Thyroid gland (tissue), 4 donors: ENCODE measurements around the gene PPCS. TPM values are rescaled to one million over a fixed set of nuclear protein-coding genes. Genes with fewer than 3 reads are reported as not detected.

Experiments
- DNase-seq, 2 donors: peaks; one replicate each; pipeline ENCODE4 v3.0.0-alpha.2; 2019
- H3K27ac ChIP-seq, 3 donors: fragments of 200-600 bp; sonication (generic); 1 replicate in 2 of 3; 2 replicates in 1 of 3; pipeline ENCODE4 v1.5.1; 2016 to 2019; ENCODE audit warnings: mild to moderate bottlenecking in 1 of 3, moderate library complexity in 1 of 3
- H3K27me3 ChIP-seq: fragments of 200-600 bp; sonication (generic); one replicate; pipeline ENCODE4 v1.5.1; 2019
- H3K36me3 ChIP-seq, 2 donors: fragments of 200-600 bp; sonication (generic); one replicate each; pipeline ENCODE4 v1.5.1; 2016 to 2019
- H3K4me1 ChIP-seq, 2 donors: fragments of 200-600 bp; sonication (generic); one replicate each; pipeline ENCODE4 v1.5.1; 2017 to 2019
- H3K4me3 ChIP-seq, 3 donors: fragments of 200-600 bp; sonication (generic); replicated peaks in 1 of 3; 1 replicate in 2 of 3; 2 replicates in 1 of 3; pipeline ENCODE4 v1.5.1; 2016; ENCODE audit warnings: mild to moderate bottlenecking in 1 of 3
- H3K9me3 ChIP-seq: fragments of 200-600 bp; sonication (generic); one replicate; pipeline ENCODE4 v1.5.1; 2017
- CTCF ChIP-seq, 6 experiments: fragments of 200-600 bp in 3 of 6; fragments of 450-650 bp in 3 of 6; sonication (generic) in 3 of 6; IDR thresholded peaks; one replicate each; pipeline ENCODE4 v1.5.1; 2016 to 2019; ENCODE audit warnings: antibody characterized with exemption in 6 of 6, mild to moderate bottlenecking in 2 of 6, inconsistent platforms in 1 of 6, moderate library complexity in 1 of 6
- POLR2A ChIP-seq, 2 donors: fragments of 450-650 bp; IDR thresholded peaks; one replicate each; pipeline ENCODE4 v1.6.1; 2017; ENCODE audit warnings: antibody characterized with exemption in 2 of 2, mild to moderate bottlenecking in 2 of 2, moderate library complexity in 1 of 2
- WGBS, 2 donors: methylation state at CpG; one replicate each; pipeline ENCODE4 v1.1.5; 2017; 5-methylcytosine and 5-hydroxymethylcytosine counted together
- intact Hi-C: fragments of 100-400 bp; cut with DNase I; formaldehyde crosslinking; loops from one replicate; pipeline ENCODE4 v1.15.1; 2023
- total RNA-seq, 4 donors: library from RNA; depleted of rRNA; stranded (reverse); fragments of >200 nt; gene quantifications; one replicate each; pipeline ENCODE4 v1.2.3, GENCODE V29; 2016

Gene PPCS
- total RNA-seq, 4 donors from 2014 or later = 51.9 to 135 (median 89.8) TPM

GRCh38 chr1:42427240-42427639 is 29.1 kb upstream of the PPCS start:
- TF ChIP-seq CTCF (IDR thresholded peaks at IDR 0.05) (no peak), POLR2A (IDR thresholded peaks at IDR 0.05) (no peak)
- Histone ChIP-seq H3K4me1 (peaks cover 4 to 5% of the 10 kb centered on the region in 2 donors), H3K27me3 (no peaks in the 10 kb centered on the region), H3K4me3 (no peak overlapping the region), H3K9me3 (no peaks in the 10 kb centered on the region), H3K27ac (no peak overlapping the region), H3K36me3 (no peaks in the 10 kb centered on the region)
- 68 to 78% methylated on average over 4 of the region's 4 CpGs for WGBS, 2 donors
- intact Hi-C loops = no loop called here
- DNase-seq = no peak

- 76 to 80% methylated on average over 1 of the region's 1 CpG for WGBS, 2 donors
- no peaks in the 10 kb centered on the region for H3K27me3 ChIP-seq
- TF ChIP-seq POLR2A (IDR thresholded peaks at IDR 0.05) (no peak), CTCF (IDR thresholded peaks at IDR 0.05) (no peak)
- H3K36me3 ChIP-seq = no peaks in the 10 kb centered on the region
- H3K9me3 ChIP-seq = no peaks in the 10 kb centered on the region
- H3K4me3 ChIP-seq = no peak overlapping the region
- intact Hi-C loops = no loop called here
- H3K4me1 ChIP-seq = no peaks in the 10 kb centered on the region
- H3K27ac ChIP-seq = no peak overlapping the region
- no peak for DNase-seq
Observed at GRCh38 chr1:42429603-42430002, 26.7 kb upstream of the PPCS start.

GRCh38 chr1:42430286-42431135 is 25.8 kb upstream of the PPCS start:
- WGBS, 2 donors = 80 to 85% methylated on average over 3 of the region's 3 CpGs
- Histone ChIP-seq H3K27me3 (no peaks in the 10 kb centered on the region), H3K27ac (no peak overlapping the region), H3K36me3 (no peaks in the 10 kb centered on the region), H3K4me1 (no peaks in the 10 kb centered on the region), H3K9me3 (no peaks in the 10 kb centered on the region), H3K4me3 (no peak overlapping the region)
- TF ChIP-seq POLR2A (IDR thresholded peaks at IDR 0.05) (no peak), CTCF (IDR thresholded peaks at IDR 0.05) (no peak)
- intact Hi-C loops = no loop called here
- no peak for DNase-seq

- no peak for TF ChIP-seq POLR2A (IDR thresholded peaks at IDR 0.05)
- no peak for TF ChIP-seq CTCF (IDR thresholded peaks at IDR 0.05)
- no peaks in the 10 kb centered on the region for H3K27me3 ChIP-seq
- no peak for DNase-seq
- H3K4me1 ChIP-seq = no peaks in the 10 kb centered on the region
- 80 to 81% methylated on average over 3 of the region's 3 CpGs for WGBS, 2 donors
- no peak overlapping the region for H3K27ac ChIP-seq
- no peak overlapping the region for H3K4me3 ChIP-seq
- H3K36me3 ChIP-seq = no peaks in the 10 kb centered on the region
- intact Hi-C loops = no loop called here
- H3K9me3 ChIP-seq = no peaks in the 10 kb centered on the region
Observed at GRCh38 chr1:42431514-42431913, 24.8 kb upstream of the PPCS start.

- DNase-seq = no peak
- Histone ChIP-seq H3K9me3 (no peaks in the 10 kb centered on the region), H3K27me3 (no peaks in the 10 kb centered on the region), H3K4me1 (no peaks in the 10 kb centered on the region), H3K27ac (no peak overlapping the region), H3K36me3 (no peaks in the 10 kb centered on the region), H3K4me3 (no peak overlapping the region)
- TF ChIP-seq CTCF (IDR thresholded peaks at IDR 0.05) (no peak), POLR2A (IDR thresholded peaks at IDR 0.05) (no peak)
- intact Hi-C loops = no loop called here
- WGBS, 2 donors = 86 to 87% methylated on average over 4 of the region's 4 CpGs
Observed at GRCh38 chr1:42432714-42433113, 23.6 kb upstream of the PPCS start.
